ENCODE measurements around the gene TESK1.
A peak's percentile ranks its signal among the peaks of the same experiment; 100 is the strongest.

The TESK1 gene

DNA sequence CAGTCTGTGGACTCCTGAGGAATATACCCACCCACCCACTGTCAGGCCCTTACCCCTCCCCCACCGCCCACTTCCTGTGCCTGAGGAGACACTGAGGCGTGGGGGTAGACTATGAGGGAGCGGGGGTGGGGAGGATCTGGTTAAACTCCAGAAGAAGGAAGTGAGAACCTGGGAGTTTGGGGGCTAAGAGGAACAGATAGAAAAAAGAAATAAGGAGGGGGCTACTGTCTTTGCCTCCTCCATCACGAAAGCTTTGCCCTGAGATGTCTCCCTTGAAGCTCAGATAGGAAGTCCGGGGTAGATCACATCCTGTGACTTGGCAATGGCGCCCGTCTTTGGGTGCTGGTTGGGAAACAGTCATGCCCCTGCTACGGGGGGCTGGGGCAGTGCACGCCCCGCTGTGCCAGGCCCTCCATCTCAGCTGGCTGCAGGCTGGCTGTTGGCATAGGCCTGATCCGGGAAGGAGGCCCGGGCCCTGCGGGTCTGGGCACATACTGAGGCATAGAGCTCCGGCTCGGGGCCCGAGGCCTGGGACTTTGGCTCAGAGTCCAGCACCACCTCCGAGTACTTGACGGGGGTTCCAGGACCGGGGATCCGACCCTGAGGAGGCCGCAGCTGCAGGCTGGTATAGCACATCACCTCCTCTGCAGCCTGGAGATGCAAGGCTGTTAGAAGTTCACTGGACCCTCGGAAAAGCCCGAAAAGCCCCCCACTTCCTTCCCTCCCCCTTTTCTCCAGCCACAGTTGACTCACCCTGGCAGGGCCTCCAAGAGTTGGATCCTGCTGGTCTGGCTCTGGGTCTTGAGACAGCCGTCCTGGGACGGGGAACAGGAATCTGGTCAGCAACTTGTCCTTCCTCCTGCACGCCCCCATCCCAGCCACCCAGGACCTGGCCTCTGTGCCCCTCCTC is 44.6 kb downstream of the TESK1 start:
- peak; percentile 44 for DNase-seq

DNA sequence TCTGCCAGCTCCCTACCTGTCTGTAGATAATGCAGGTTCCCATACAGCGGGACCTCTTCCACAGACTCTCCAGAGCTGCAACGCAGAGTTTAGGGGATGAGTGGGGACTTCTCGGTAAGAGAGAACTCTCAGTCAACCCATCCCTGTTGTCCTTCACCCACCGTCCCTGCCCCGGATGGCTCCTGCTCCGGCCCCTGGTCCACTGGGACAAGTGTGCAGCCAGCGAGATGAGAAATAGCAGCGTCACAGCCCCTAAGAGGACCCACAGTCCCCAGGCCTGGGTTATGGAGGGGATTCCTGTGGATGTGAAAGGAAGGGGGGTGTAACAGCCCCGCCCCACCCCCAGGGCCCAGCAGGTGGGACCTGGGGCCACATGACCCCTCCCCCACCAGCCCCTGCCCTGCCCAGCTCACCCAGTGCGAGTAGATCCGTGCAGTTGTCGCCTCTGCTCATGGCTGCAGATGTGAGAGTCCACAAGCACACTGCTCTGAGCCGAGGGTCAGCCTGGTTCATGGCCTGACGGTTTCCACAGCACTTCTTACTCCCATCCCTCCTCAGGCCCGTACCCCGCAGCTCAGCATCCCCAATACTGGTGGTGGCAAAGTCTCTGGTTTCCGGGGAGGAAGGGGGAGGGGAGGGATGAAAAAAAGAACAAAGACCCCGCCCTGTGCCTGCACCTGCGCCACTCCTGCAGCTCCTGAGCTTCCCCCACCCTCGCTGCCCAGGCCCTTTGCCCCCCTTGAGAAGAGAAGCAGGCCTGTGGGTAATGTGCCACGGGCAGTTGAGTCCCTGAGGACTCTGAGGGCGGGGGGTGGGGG is 45.5 kb downstream of the TESK1 start, which contains the start of gene SIT1:
SIT1 (minus strand) TSS at position 591 of the 818 bp plus-strand sequence; CDS start at position 513, 78 bp downstream.
- DNase-seq = peak; percentile 25

DNA sequence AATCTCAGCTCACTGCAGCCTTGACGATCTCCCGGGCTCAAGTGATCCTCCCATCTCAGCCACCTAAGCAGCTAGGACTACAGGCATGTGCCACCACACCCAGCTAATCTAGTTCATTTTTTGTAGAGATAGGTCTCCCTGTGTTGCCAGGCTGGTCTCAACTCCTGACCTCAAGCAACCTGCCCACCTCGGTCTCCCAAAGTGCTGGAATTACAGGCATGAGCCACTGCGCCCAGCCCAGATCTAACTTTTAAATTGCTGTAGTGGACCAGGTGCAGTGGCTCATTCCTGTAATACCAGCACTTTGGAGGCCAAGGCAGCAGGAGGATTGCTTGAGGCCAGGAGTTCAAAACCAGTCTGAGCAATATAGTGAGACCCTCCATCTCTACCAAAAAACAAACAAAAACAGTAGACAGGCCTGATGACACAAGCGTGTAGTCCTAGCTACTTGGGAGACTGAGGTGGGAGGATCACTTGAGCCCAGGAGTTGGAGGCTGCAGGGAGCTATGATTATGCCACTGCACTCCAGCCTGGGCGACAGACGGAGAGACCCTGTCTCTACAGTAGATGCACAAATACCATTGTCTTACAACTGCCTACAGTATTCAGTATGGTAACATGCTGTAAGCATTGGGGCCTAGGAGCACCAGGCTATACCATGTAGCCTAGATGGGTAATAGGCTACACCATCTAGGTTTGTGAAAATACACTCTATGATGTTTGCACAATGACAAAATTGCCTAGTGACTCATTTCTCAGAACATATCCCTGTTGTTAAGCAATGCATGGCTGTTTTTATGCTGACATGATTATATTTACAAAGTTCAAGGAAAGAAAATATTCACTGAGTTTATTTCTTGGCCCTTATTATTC is 47.1 kb downstream of the TESK1 start:
- DNase-seq = no peak

DNA sequence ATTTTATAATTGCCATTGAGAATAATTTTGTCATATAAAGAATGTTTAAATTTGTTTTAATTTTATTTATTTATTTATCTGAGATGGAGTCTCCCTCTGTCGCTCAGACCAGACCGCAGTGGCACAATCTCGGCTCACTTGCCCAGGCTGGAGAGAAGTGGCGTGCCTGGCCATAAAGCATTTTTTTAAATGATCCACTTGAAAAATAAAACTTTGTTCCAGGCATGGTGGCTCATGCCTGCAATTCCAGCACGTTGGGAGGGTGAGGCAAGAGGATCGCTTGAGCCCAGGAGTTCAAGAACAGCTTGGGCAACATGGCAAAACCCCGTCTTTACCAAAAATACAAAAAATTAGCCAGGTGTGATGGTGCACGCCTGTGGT is 47.8 kb downstream of the TESK1 start:
- no peak for DNase-seq

DNA sequence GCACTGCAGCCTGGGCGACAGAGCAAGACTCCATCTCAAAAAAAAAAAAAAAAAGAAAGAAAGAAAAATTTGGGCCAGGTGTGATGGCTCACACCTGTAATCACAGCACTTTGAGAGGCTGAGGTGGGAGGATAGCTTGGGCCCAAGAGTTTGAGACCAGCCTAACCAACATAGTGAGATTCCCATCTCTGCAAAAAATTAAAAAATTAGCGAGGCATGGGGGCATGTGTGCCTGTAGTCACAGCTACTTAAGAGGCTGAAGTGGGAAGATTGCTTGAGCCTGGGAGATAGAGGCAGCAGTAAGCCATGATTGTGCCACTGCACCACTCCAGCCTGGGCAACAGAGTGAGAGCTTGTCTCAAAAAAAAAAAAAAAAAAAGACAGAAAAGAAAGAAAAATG is 48.5 kb downstream of the TESK1 start:
- DNase-seq = no peak

DNA sequence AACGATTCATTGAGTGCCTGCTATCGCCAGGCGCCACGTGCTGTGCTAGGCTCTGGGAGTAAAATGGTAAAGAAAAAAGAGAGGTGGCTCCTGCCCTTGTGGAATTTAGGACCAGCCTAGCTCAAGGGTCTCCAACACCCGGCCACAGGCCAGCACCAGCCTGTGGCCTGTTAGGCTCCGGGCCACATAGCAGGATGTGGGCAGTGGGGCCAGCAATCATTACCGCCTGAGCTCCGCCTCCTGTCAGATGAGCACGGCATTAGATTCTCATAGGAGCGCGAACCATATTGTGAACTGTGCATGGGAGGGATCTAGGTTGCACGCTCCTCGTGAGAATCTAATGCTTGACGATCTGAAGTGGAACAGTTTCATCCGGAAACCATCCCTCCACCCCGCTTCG is 51.3 kb downstream of the TESK1 start:
- DNase-seq = no peak

DNA sequence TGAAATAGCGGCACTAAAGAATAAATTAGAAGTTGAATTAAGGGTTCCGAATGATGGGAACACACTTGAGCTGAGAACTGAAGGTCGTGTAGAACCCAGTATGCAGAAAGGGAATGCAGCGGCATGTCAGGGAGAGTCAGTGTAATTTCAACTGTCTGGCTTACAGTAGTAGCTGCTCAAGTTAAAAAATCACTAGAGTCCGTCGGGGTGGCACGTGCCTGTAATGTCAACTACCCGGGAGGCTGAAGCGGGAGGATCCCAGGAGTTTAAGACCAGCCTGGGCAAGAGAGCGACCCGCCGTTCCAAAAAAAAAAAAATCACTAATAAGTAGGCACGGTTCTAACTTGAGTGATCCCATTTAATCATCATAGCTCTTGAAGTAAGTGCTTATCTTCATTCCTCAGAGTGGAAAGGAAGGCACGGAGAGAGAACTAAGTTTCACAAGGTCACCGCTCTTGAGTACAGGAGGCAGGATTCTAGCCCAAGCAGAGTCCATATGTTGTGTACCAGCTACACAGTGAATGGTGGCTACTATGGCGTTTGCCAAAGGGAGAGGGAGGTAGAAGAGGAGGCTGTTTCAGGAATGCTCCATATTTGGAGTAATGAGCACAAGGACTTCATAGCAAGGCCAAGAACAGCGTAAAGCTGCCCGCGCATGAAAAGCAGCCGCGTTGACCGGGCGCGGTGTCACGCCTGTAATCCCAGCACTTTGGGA is 51.9 kb downstream of the TESK1 start:
- DNase-seq = no peak

DNA sequence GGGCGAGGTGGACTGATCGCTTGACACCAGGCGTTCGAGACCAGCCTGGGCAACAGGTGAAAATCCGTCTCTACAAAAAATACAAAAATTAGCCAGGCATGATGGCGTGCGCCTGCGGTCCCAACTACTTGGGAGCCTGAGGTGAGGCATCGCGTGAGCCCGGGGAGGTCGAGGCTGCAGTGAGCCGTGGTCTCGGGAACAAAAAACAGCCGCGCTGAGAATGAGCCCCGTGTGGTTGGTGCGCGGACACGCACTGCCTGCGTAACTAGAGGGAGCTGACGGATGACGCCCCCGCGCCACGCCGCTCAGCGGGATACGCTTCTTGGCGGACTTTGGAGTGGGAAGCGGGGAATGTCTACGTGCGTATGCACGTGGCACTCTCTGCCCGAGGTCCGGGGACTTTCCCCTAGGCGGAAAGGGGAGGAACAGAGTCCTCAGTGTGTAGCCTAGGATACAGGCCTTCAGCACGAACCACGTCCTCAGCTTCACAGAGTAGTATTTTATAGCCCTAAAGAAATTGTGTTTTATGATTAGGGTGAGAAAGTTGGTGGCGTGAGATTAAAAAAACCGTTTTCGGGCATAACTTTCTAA is 52.6 kb downstream of the TESK1 start, which contains the start of gene RMRP:
RMRP (minus strand) TSS at position 474 of the 591 bp plus-strand sequence.
- peak; percentile 92 for DNase-seq

DNA sequence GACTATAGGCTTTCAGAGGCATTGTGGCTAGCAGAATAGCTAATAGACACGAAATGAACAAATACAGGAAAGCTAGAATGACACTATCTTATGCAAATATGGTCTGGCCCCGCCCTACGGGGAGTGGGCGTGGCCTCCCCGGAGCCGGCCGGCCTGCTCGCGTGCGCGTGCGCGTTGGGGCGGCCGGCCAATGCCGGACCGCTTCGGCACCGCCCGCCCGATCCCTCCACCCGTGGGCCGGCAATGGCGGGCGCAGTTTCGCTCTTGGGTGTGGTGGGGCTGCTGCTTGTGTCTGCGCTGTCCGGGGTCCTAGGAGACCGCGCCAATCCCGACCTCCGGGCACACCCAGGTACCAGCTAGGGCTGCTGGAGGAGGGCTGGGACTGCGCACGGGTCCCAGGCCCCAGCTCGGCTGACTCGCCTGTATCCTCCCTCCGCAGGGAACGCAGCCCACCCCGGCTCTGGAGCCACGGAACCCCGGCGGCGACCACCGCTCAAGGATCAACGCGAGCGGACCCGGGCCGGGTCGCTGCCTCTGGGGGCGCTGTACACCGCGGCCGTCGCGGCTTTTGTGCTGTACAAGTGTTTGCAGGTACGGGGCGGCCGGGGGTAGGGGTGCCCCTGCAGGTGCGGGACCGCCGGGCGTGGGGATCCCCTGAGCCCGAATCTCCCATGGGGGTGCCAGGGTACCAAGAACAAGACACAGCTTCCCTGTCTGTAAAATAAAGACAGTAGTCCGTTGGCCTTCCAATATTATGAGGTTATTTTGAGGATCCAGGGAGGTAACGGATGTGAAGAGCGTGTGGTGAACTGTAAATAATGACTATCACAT is 53.3 kb downstream of the TESK1 start, which contains the start of gene CCDC107:
CCDC107 (plus strand) TSS at position 156 of the 831 bp plus-strand sequence; CDS start at position 244, 88 bp downstream.
- DNase-seq = peak; percentile 85

DNA sequence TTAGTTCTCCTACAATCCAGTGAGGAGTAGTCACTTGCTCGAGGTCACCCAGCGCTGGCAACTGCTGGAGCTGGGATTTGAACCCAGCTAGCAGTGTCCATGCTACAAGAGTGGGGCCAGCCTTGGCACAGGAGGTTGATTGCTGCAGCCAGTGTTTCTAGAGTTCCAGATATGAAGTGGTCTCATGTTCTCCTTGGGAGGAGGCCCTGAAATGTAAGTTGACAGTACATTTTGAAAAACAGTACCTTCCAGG is 53.8 kb downstream of the TESK1 start:
- DNase-seq = no peak

DNA sequence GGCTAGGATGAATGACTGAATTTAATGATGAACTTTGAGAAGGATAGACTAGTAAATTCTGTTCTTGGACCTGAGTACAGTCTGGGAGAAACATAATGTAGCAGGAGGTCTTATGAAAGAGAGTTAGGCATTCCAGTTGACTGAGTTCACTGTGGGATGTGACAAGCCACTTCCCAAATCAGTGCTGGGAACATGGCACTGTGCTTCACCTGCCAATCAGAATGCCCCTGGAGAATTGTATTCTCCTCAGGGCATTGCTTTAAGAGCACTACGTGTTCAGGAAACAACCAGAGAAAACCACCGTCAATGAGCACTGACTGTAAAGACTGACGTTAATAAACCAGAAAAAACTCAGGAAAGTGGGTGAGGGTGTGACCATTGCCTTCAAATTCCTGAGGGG is 54.3 kb downstream of the TESK1 start:
- no peak for DNase-seq
